ENCODE results near the gene ZBTB11.

DNA sequence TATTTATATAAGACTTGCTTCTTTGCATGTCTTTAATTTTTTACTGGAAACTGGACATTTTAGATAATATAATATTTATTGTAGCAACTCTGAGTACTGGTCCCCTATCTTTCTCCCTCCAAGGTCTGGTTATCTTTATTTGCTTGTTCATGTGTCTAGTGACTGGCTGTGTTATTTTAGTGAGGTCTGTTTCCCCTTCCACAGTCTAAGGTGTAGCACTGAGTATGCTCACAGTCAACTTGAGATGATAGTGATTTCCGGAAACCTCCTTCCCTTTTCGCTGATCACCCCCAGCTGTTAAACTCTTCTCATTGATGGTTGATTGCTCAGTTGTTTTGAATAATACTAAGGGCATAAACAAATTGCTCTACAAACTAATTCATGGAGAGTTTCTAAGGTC is 65.9 kb downstream of the ZBTB11 start:
- TF ChIP-seq TAF1 (IDR thresholded peaks at IDR 0.05; ENCODE audit: low read depth, low read length) = no peak
- no peak for TF ChIP-seq SPI1 (IDR thresholded peaks at IDR 0.05; ENCODE audit: low read depth, low read length)

All from GM12891 (cell line).